ENCODE measurements around the gene PLEKHA4. TPM values are rescaled to one million over a fixed set of nuclear protein-coding genes. Genes with fewer than 3 reads are reported as not detected.
"Not testable (repeated sequence)": the region's sequence is repeated elsewhere in the genome, so short reads cannot be mapped to it uniquely, and the experiment has no call there.

The PLEKHA4 gene
- polyA plus RNA-seq, 6 donors from 2014 or later, result 4.4 to 15.3 (median 8.7) TPM

DNA sequence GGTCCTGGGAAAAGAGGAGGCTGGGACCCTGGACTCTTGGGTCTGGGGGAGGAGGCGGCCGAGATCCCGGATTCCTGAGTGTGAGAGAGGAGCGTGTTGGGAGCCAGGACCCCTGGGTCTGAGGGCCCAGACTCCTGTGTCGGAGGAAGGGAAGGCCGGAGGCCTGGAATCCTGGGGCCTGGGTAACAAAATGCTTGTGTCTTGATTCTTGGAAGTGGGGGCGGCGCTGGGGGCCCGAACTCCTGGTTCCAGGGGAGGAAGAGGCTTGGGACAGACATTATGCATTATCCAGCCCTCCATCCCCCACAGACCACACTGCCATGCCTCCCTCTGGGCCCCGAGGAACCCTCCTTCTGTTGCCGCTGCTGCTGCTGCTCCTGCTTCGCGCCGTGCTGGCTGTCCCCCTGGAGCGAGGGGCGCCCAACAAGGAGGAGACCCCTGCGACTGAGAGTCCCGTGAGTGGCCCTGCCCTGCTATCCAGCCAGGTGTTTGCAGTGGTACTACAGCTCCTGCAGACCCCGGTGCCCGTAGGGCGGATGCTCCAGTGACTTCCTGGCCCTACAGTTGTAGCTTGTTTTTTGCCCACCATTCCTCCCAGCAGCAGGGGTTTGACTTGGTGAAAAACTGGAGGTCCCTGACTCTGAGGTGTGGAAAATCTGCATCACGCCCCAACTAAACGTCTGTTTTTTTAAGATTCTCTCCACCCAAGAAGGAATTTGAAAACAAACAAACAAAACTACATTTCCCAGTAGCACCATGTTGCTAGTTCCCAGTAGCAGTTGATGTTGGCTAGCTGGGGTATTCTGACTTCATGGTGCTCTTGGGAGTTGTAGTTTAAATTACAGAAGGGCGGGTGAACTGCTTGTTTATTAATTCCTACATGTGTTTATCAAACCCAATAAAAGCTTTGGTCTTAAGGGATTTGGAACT, 32.3 kb upstream of the PLEKHA4 start:
- H3K27ac Mint-ChIP-seq, result peak overlapping the region; percentile 81 to 98 (median 92)
- DNase-seq, result no peak

DNA sequence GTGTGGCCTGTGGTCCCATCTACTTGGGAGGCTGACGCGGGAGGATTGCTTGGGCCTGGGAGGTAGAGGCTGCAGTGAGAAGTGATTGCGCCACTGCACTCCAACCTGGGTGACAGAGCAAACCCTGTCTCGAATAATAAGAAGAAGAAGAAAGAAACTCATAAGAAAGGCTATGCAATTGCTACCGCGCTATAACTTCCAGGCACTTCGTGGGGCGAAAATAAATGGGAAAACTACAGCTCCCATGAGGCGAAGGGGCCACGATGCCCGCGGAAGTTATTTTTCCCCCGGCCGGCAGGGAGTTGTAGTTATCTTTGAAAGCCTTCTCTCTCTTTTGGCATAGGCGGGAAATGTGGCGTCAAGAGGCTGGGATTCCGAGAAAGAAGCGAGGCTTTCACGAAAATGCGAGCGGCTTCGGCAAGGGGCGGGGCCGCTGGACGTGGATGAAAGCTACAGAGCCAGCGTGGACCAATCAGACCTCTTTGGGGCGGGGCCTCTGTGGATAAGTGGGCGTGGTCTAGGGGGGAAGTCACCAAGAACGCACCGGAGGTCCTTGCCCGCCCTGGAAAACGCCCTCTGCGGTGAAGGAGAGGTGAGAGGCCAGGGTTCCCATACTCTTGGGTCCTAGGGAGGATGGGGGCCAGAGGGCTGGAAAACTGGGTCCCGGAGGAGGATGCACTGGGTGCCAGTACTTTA, 31.5 kb upstream of the PLEKHA4 start, which contains the start of gene NUCB1:
Gene NUCB1, plus strand, starts transcription at position 532 of the 696 bp plus-strand sequence. CDS start 485 bp downstream, outside the sequence.
- Mint-ChIP-seq H3K36me3 (no peaks in the 10 kb centered on the region), H3K27ac (peak within 1 kb of the TSS; percentile 81 to 98 (median 92)), H3K4me1 (peaks cover 30 to 50% (median 50%) of the 10 kb centered on the region in 3 donors), H3K27me3 (peaks cover 1 to 33% (median 12%) of the 10 kb centered on the region in 3 donors), H3K4me3 (peak within 1 kb of the TSS; percentile 92 to 100 (median 98)), H3K9me3 (no peaks in the 10 kb centered on the region)
- ATAC-seq (ENCODE audit: low read depth in 2 of 2) (peak; percentile 98 to 99), DNase-seq (peak; percentile 96)

More for the DNA sequence above, 32.3 kb upstream of the PLEKHA4 start:
- no peaks in the 10 kb centered on the region for H3K36me3 Mint-ChIP-seq
- ATAC-seq (ENCODE audit: low read depth in 2 of 2), result no peak
- H3K4me3 Mint-ChIP-seq, result peak overlapping the region; percentile 92 to 100 (median 98)
- H3K9me3 Mint-ChIP-seq, result no peaks in the 10 kb centered on the region
- peaks cover 30 to 45% (median 41%) of the 10 kb centered on the region in 3 donors for H3K4me1 Mint-ChIP-seq
- H3K27me3 Mint-ChIP-seq, result peaks cover 0 to 25% (median 8%) of the 10 kb centered on the region in 3 donors

GRCh38 chr19:48899386-48899749, 31.0 kb upstream of the PLEKHA4 start:
- ATAC-seq (ENCODE audit: low read depth in 2 of 2), result not testable (repeated sequence)

GRCh38 chr19:48897181-48897580, 28.8 kb upstream of the PLEKHA4 start:
- Mint-ChIP-seq H3K27me3 (peaks cover 14 to 55% (median 28%) of the 10 kb centered on the region in 3 donors), H3K27ac (no peak overlapping the region), H3K36me3 (no peaks in the 10 kb centered on the region), H3K9me3 (no peaks in the 10 kb centered on the region), H3K4me3 (peak overlapping the region in 4 of 8 donors; percentile 15 to 59 (median 31)), H3K4me1 (peaks cover 20 to 47% (median 46%) of the 10 kb centered on the region in 3 donors)
- DNase-seq (no peak), ATAC-seq (ENCODE audit: low read depth in 2 of 2) (no peak)

More at GRCh38 chr19:48899386-48899749, 31.0 kb upstream of the PLEKHA4 start:
- Mint-ChIP-seq H3K4me3 (peak overlapping the region in 7 of 8 donors; percentile 83 to 100 (median 97)), H3K27ac (peak overlapping the region in 3 of 6 donors; percentile 33 to 81 (median 65)), H3K4me1 (peaks cover 30 to 54% (median 53%) of the 10 kb centered on the region in 3 donors), H3K27me3 (peaks cover 5 to 38% (median 17%) of the 10 kb centered on the region in 3 donors)
- DNase-seq, H3K36me3 Mint-ChIP-seq, H3K9me3 Mint-ChIP-seq: not testable (repeated sequence)

DNA sequence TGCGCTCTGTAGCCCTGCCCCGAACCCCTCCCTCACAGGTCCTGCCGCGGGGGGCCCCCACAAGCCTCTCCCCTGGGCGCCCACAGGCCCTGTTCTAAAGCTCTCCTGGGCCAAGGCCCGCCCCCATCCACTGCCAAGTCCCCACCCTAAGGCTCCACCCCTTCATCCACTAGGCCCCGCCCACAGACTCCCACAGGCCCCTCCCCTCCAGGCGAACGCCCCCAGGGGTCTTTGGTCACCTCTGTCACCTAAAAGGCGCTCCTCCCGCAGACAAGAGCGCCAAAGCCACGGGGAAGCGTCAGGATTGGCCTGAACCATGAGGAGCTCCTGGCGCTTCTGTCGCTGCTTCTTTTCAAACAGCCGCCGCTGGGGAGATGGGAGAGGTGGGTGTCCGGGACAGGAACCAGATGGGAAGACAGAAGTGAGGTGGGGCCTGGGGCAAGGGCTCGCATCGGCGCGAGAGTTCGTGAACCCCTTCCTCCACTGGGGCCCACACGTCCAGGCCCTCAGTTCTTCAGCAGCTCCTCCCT, 27.8 kb upstream of the PLEKHA4 start:
- Mint-ChIP-seq H3K36me3 (no peaks in the 10 kb centered on the region), H3K9me3 (no peaks in the 10 kb centered on the region), H3K4me1 (peaks cover 16 to 40% (median 39%) of the 10 kb centered on the region in 3 donors), H3K27me3 (peaks cover 14 to 64% (median 37%) of the 10 kb centered on the region in 3 donors), H3K4me3 (peak overlapping the region in 7 of 8 donors; percentile 49 to 79 (median 68)), H3K27ac (peak overlapping the region in 2 of 6 donors; percentile 57 to 71)
- ATAC-seq (ENCODE audit: low read depth in 2 of 2), result peak; percentile 36 to 41
- DNase-seq, result peak; percentile 41

- DNase-seq, result no peak
- H3K27me3 Mint-ChIP-seq, result peaks cover 14 to 71% (median 43%) of the 10 kb centered on the region in 3 donors
- no peak for ATAC-seq (ENCODE audit: low read depth in 2 of 2)
- H3K4me1 Mint-ChIP-seq, result peaks cover 14 to 30% (median 29%) of the 10 kb centered on the region in 3 donors
- no peaks in the 10 kb centered on the region for H3K9me3 Mint-ChIP-seq
- H3K4me3 Mint-ChIP-seq, result peak overlapping the region in 4 of 8 donors; percentile 3 to 75 (median 60)
- H3K27ac Mint-ChIP-seq, result no peak overlapping the region
- H3K36me3 Mint-ChIP-seq, result no peaks in the 10 kb centered on the region
These were observed 26.8 kb upstream of the PLEKHA4 start for GRCh38 chr19:48895226-48895625.

DNA sequence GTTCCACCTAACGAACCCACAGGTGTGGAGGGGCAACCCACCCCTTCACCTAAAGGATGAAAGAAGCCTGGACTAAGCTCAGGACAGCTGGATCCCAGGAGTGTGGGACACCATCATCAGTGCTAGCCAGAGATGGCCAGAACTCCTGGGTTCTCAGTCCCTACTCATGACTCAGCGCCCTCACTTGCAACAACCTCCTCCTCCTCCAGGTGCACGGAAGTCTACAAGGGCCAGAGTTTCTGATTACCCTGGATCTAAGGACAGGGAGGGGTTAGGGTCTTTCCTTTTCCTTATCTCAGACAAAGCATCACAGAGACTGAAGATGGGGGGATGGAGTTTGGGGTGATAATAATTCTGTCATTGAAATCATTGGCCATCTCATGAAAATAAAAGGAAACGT, 22.1 kb upstream of the PLEKHA4 start:
- H3K4me1 Mint-ChIP-seq, result peaks cover 4 to 10% (median 8%) of the 10 kb centered on the region in 3 donors
- peaks cover 14 to 45% (median 34%) of the 10 kb centered on the region in 3 donors for H3K27me3 Mint-ChIP-seq
- H3K27ac Mint-ChIP-seq, result no peak overlapping the region
- ATAC-seq (ENCODE audit: low read depth in 2 of 2) (no peak), DNase-seq (no peak)
- no peaks in the 10 kb centered on the region for H3K9me3 Mint-ChIP-seq
- no peak overlapping the region for H3K4me3 Mint-ChIP-seq
- H3K36me3 Mint-ChIP-seq, result no peaks in the 10 kb centered on the region

DNA sequence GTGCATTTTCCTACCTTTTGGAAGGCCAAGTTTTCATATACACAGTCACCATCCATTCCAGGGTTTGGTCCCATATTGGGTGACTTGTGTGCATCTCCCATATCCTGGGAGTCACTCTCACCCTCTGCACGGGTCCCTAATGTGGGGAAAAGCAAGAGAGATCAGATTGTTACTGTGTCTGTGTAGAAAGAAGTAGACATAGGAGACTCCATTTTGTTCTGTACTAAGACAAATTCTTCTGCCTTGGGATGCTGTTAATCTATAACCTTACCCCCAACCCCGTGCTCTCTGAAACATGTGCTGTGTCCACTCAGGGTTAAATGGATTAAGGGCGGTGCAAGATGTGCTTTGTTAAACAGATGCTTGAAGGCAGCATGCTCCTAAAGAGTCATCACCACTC, 21.1 kb upstream of the PLEKHA4 start:
- ATAC-seq (ENCODE audit: low read depth in 2 of 2); H3K9me3 Mint-ChIP-seq; H3K36me3 Mint-ChIP-seq; H3K27ac Mint-ChIP-seq; DNase-seq; H3K4me1 Mint-ChIP-seq; H3K4me3 Mint-ChIP-seq: not testable (repeated sequence)
- H3K27me3 Mint-ChIP-seq, result peaks cover 10 to 34% (median 27%) of the 10 kb centered on the region in 3 donors

GRCh38 chr19:48887861-48888612, 19.6 kb upstream of the PLEKHA4 start:
- H3K4me3 Mint-ChIP-seq, result no peak overlapping the region
- H3K9me3 Mint-ChIP-seq, result no peaks in the 10 kb centered on the region
- no peaks in the 10 kb centered on the region for H3K36me3 Mint-ChIP-seq
- H3K4me1 Mint-ChIP-seq, result peaks cover 0 to 4% (median 0%) of the 10 kb centered on the region in 3 donors
- ATAC-seq (ENCODE audit: low read depth in 2 of 2), result no peak
- peaks cover 4 to 25% (median 19%) of the 10 kb centered on the region in 3 donors for H3K27me3 Mint-ChIP-seq
- peak overlapping the region in 1 of 6 donors; percentile 42 for H3K27ac Mint-ChIP-seq
- no peak for DNase-seq

DNA sequence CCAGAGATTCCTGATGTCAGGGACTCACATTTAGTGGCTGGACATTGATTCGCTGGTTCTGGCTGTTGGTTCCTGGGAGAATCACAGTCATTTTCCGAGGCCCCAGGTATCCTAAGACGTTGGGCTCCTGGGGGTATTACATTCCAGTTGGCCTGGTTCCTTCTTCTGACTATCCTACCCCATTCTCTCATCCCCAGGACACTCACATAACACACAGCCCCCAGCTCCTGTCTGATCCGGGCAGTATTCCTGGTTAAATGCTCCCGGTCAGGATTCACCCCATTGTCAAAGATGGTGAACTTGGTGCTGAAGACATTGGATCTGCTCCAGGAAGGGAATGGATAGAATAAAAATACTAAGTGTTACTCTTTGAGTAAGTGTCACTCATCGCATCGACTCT, 15.3 kb upstream of the PLEKHA4 start:
- Mint-ChIP-seq H3K27me3 (no peaks in the 10 kb centered on the region), H3K9me3 (peaks cover 0 to 2% (median 0%) of the 10 kb centered on the region in 7 donors), H3K4me3 (no peak overlapping the region), H3K27ac (no peak overlapping the region), H3K4me1 (peaks cover 0 to 6% (median 4%) of the 10 kb centered on the region in 3 donors), H3K36me3 (no peaks in the 10 kb centered on the region)
- no peak for ATAC-seq (ENCODE audit: low read depth in 2 of 2)
- no peak for DNase-seq

GRCh38 chr19:48881741-48882657, 13.6 kb upstream of the PLEKHA4 start:
- peak; percentile 33 for DNase-seq
- peak overlapping the region in 2 of 8 donors; percentile 35 to 65 for H3K4me3 Mint-ChIP-seq

More at GRCh38 chr19:48881741-48882657, 13.6 kb upstream of the PLEKHA4 start:
- Mint-ChIP-seq H3K27ac (peak overlapping the region in 2 of 6 donors; percentile 72 to 94), H3K27me3 (no peaks in the 10 kb centered on the region), H3K4me1 (peaks cover 0 to 16% (median 7%) of the 10 kb centered on the region in 3 donors), H3K9me3 (peaks cover 0 to 2% (median 0%) of the 10 kb centered on the region in 7 donors), H3K36me3 (no peaks in the 10 kb centered on the region)
- peak; percentile 20 to 31 for ATAC-seq (ENCODE audit: low read depth in 2 of 2)
